ENCODE results near the gene GYG1. TPM values are rescaled to one million over a fixed set of nuclear protein-coding genes. Genes with fewer than 3 reads are reported as not detected.
A peak's percentile ranks its signal among the peaks of the same experiment; 100 is the strongest.

GYG1 gene
- total RNA-seq, 1 experiment from 2014 or later = 18.9 TPM

DNA sequence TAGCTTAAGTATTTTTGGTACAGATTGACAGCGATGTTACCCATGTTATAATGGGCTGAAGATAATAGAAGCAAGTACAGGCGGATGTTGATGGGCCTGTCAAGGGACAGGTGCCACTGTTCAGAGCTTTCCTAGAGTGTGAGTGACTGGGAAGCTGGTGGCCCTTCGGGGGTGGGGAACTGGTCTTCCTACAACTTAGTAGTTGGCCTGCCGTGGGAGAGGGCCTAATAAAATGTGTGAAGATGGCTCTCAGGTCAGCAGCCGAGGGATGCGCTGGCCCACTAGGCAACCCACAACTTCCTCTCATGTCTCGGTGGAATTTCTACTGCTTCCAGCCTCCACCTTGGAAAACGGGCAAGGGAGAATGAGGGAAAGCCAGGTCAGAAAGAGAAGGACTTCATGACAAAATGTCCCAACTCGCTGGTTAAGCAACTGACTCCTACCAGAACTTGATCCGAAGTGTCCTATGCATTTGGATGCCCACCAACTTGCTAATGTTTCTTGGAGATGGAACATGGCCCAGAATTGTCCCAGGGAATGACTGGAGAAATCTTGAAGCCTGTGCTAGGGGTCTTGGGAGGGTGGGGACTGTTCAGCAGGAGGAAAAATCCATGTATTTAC, 1.4 kb downstream of the GYG1 start:
- peak overlapping the region; percentile 90 for H3K9ac ChIP-seq (ENCODE audit: low read length)
- H3K4me2 ChIP-seq (ENCODE audit: low read depth, low read length, poor library complexity, severe bottlenecking) = peak overlapping the region; percentile 96
- H3K79me2 ChIP-seq (ENCODE audit: low read length) = peaks cover 4% of the 10 kb centered on the region
- H3K4me1 ChIP-seq (ENCODE audit: low read length) = peaks cover 18% of the 10 kb centered on the region
- peak overlapping the region; percentile 91 for H3K4me3 ChIP-seq (ENCODE audit: low read length)
- no peak for DNase-seq
- 0 out of 2 replicates have a peak, but pooled peaks cover 2% of the 10 kb centered on the region for H3K27me3 ChIP-seq (ENCODE audit: low read length)
- 0 out of 2 replicates have a peak, but pooled peaks cover 3% of the 10 kb centered on the region for H3K36me3 ChIP-seq (ENCODE audit: insufficient read depth, low read length)
- H3K9me3 ChIP-seq (ENCODE audit: low read length) = no peaks in the 10 kb centered on the region
- H4K20me1 ChIP-seq (ENCODE audit: insufficient read depth, low read depth, low read length) = no peaks in the 10 kb centered on the region
- no peak overlapping the region for H3K27ac ChIP-seq (ENCODE audit: low read length)
- H2AFZ ChIP-seq (ENCODE audit: low read length) = no peak overlapping the region
- no peaks in the 10 kb centered on the region for H3K9me2 ChIP-seq (replicated peaks; ENCODE audit: insufficient read depth, low read length)

DNA sequence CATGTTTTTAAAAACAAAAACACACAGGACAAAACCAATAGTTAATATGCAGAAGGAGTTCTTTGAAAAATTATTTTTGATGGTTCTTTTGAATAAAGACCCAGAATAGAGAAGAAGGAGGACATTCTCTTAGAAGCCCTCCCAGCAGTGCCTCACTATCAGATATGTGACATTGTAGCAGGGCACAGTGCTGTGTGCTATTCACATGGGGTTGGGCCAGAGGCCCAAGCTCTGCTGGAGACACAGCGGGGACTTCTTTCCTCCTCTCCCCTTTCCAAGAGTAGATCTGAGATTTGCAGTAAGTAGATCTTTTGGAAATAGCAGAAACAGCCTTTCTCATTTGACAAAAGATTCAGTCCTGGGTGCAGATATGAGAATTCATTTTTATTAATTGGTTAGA, 6.3 kb downstream of the GYG1 start:
- no peaks in the 10 kb centered on the region for H4K20me1 ChIP-seq (ENCODE audit: insufficient read depth, low read depth, low read length)
- no peak overlapping the region for H3K27ac ChIP-seq (ENCODE audit: low read length)
- H3K4me3 ChIP-seq (ENCODE audit: low read length) = no peak overlapping the region
- no peaks in the 10 kb centered on the region for H3K9me3 ChIP-seq (ENCODE audit: low read length)
- no peak overlapping the region for H3K4me2 ChIP-seq (ENCODE audit: low read depth, low read length, poor library complexity, severe bottlenecking)
- no peak for DNase-seq
- H2AFZ ChIP-seq (ENCODE audit: low read length) = no peak overlapping the region
- no peaks in the 10 kb centered on the region for H3K9me2 ChIP-seq (replicated peaks; ENCODE audit: insufficient read depth, low read length)
- no peaks in the 10 kb centered on the region for H3K27me3 ChIP-seq (ENCODE audit: low read length)
- H3K36me3 ChIP-seq (ENCODE audit: insufficient read depth, low read length) = peaks cover 7% of the 10 kb centered on the region; the same call in 1 of the 2 replicates
- no peak overlapping the region for H3K9ac ChIP-seq (ENCODE audit: low read length)
- peaks cover 1% of the 10 kb centered on the region for H3K4me1 ChIP-seq (ENCODE audit: low read length)
- peaks cover under 1% of the 10 kb centered on the region for H3K79me2 ChIP-seq (ENCODE audit: low read length)

DNA sequence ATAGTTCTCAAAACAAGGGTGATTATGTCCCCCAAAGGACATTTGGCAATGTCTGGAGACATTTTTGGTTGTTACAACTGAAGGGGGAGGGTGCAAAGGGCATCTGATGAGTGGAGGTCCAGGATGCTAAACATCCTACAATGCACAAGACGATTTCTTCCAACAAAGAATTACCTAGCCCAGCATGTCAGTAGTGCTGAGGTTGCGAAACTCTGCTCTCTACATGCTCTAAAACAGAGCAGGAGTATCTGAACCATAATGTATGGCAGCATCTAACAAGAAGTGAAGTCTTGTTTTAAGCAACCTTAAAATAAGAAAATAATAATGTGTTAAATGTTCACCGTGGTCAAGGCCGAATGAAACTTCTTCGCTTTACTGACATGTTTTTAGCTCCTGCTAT, 7.0 kb downstream of the GYG1 start:
- Histone ChIP-seq H3K27ac (ENCODE audit: low read length) (no peak overlapping the region), H3K9ac (ENCODE audit: low read length) (no peak overlapping the region), H3K36me3 (ENCODE audit: insufficient read depth, low read length) (peaks cover 7% of the 10 kb centered on the region; the same call in 1 of the 2 replicates), H3K27me3 (ENCODE audit: low read length) (no peaks in the 10 kb centered on the region), H3K4me1 (ENCODE audit: low read length) (peaks cover 2% of the 10 kb centered on the region), H3K4me2 (ENCODE audit: low read depth, low read length, poor library complexity, severe bottlenecking) (no peak overlapping the region), H2AFZ (ENCODE audit: low read length) (no peak overlapping the region), H3K9me2 (replicated peaks; ENCODE audit: insufficient read depth, low read length) (no peaks in the 10 kb centered on the region), H3K9me3 (ENCODE audit: low read length) (no peaks in the 10 kb centered on the region), H4K20me1 (ENCODE audit: insufficient read depth, low read depth, low read length) (no peaks in the 10 kb centered on the region), H3K79me2 (ENCODE audit: low read length) (no peaks in the 10 kb centered on the region), H3K4me3 (ENCODE audit: low read length) (no peak overlapping the region)
- no peak for DNase-seq

- Histone ChIP-seq H3K79me2 (ENCODE audit: low read length) (no peaks in the 10 kb centered on the region), H4K20me1 (ENCODE audit: insufficient read depth, low read depth, low read length) (peaks cover 4% of the 10 kb centered on the region)
Observed at GRCh38 chr3:148998715-148999423, 7.5 kb downstream of the GYG1 start.

DNA sequence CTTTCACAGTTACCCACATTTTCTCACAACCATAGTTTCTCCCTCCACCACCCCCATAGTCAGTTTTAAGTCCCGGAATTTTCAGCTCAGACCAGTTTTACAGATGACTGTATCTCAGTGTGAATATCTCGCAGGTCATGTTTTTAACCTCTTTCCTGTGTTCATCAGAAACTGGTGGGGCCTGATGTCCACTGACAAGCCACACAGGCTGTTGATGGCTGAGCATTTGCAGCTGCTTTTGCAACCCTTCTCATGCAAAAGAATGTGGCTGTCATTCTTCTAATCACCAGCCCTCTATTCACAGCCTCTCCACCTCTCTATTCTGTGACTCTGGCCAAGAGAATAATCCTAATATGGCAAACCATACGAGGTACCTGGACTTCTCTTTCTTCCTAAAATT, 8.5 kb downstream of the GYG1 start:
- no peaks in the 10 kb centered on the region for H3K9me3 ChIP-seq (ENCODE audit: low read length)
- peaks cover 4% of the 10 kb centered on the region for H4K20me1 ChIP-seq (ENCODE audit: insufficient read depth, low read depth, low read length)
- H3K4me2 ChIP-seq (ENCODE audit: low read depth, low read length, poor library complexity, severe bottlenecking) = no peak overlapping the region
- no peak overlapping the region for H3K9ac ChIP-seq (ENCODE audit: low read length)
- H3K36me3 ChIP-seq (ENCODE audit: insufficient read depth, low read length) = peaks cover 7% of the 10 kb centered on the region; the same call in 1 of the 2 replicates
- no peaks in the 10 kb centered on the region for H3K9me2 ChIP-seq (replicated peaks; ENCODE audit: insufficient read depth, low read length)
- H3K4me3 ChIP-seq (ENCODE audit: low read length) = no peak overlapping the region
- H3K79me2 ChIP-seq (ENCODE audit: low read length) = no peaks in the 10 kb centered on the region
- H3K4me1 ChIP-seq (ENCODE audit: low read length) = peaks cover 17% of the 10 kb centered on the region
- H3K27ac ChIP-seq (ENCODE audit: low read length) = no peak overlapping the region
- DNase-seq = no peak
- H3K27me3 ChIP-seq (ENCODE audit: low read length) = no peaks in the 10 kb centered on the region
- no peak overlapping the region for H2AFZ ChIP-seq (ENCODE audit: low read length)

More at GRCh38 chr3:148998715-148999423, 7.5 kb downstream of the GYG1 start:
- Histone ChIP-seq H3K27me3 (ENCODE audit: low read length) (no peaks in the 10 kb centered on the region), H3K9ac (ENCODE audit: low read length) (no peak overlapping the region), H3K9me2 (replicated peaks; ENCODE audit: insufficient read depth, low read length) (no peaks in the 10 kb centered on the region), H3K4me2 (ENCODE audit: low read depth, low read length, poor library complexity, severe bottlenecking) (no peak overlapping the region), H3K9me3 (ENCODE audit: low read length) (no peaks in the 10 kb centered on the region), H3K4me1 (ENCODE audit: low read length) (peaks cover 8% of the 10 kb centered on the region), H3K36me3 (ENCODE audit: insufficient read depth, low read length) (peaks cover 7% of the 10 kb centered on the region; the same call in 1 of the 2 replicates), H3K4me3 (ENCODE audit: low read length) (no peak overlapping the region), H2AFZ (ENCODE audit: low read length) (no peak overlapping the region), H3K27ac (ENCODE audit: low read length) (no peak overlapping the region)
- DNase-seq = no peak

GRCh38 chr3:149000206-149000745, 8.9 kb downstream of the GYG1 start:
- Histone ChIP-seq H3K4me1 (ENCODE audit: low read length) (peaks cover 17% of the 10 kb centered on the region), H4K20me1 (ENCODE audit: insufficient read depth, low read depth, low read length) (peaks cover 4% of the 10 kb centered on the region), H3K9ac (ENCODE audit: low read length) (no peak overlapping the region), H2AFZ (ENCODE audit: low read length) (no peak overlapping the region), H3K9me3 (ENCODE audit: low read length) (no peaks in the 10 kb centered on the region), H3K4me3 (ENCODE audit: low read length) (no peak overlapping the region), H3K27ac (ENCODE audit: low read length) (no peak overlapping the region), H3K27me3 (ENCODE audit: low read length) (no peaks in the 10 kb centered on the region), H3K36me3 (ENCODE audit: insufficient read depth, low read length) (peaks cover 7% of the 10 kb centered on the region; the same call in 1 of the 2 replicates), H3K79me2 (ENCODE audit: low read length) (no peaks in the 10 kb centered on the region), H3K4me2 (ENCODE audit: low read depth, low read length, poor library complexity, severe bottlenecking) (no peak overlapping the region), H3K9me2 (replicated peaks; ENCODE audit: insufficient read depth, low read length) (no peaks in the 10 kb centered on the region)
- DNase-seq = no peak

- Histone ChIP-seq H3K9me3 (ENCODE audit: low read length) (no peaks in the 10 kb centered on the region), H2AFZ (ENCODE audit: low read length) (no peak overlapping the region), H3K4me2 (ENCODE audit: low read depth, low read length, poor library complexity, severe bottlenecking) (no peak overlapping the region), H3K79me2 (ENCODE audit: low read length) (no peaks in the 10 kb centered on the region), H3K9ac (ENCODE audit: low read length) (no peak overlapping the region), H3K4me3 (ENCODE audit: low read length) (no peak overlapping the region), H3K36me3 (ENCODE audit: insufficient read depth, low read length) (peaks cover 4% of the 10 kb centered on the region; the same call in 1 of the 2 replicates), H3K27me3 (ENCODE audit: low read length) (no peaks in the 10 kb centered on the region), H3K4me1 (ENCODE audit: low read length) (peaks cover 19% of the 10 kb centered on the region), H4K20me1 (ENCODE audit: insufficient read depth, low read depth, low read length) (peaks cover 4% of the 10 kb centered on the region), H3K9me2 (replicated peaks; ENCODE audit: insufficient read depth, low read length) (no peaks in the 10 kb centered on the region), H3K27ac (ENCODE audit: low read length) (no peak overlapping the region)
- DNase-seq = no peak
Observed at GRCh38 chr3:149001727-149002126, 10.4 kb downstream of the GYG1 start.

- Histone ChIP-seq H3K9ac (ENCODE audit: low read length) (no peak overlapping the region), H3K27ac (ENCODE audit: low read length) (no peak overlapping the region), H2AFZ (ENCODE audit: low read length) (no peak overlapping the region), H3K4me2 (ENCODE audit: low read depth, low read length, poor library complexity, severe bottlenecking) (peak overlapping the region; percentile 44), H3K4me3 (ENCODE audit: low read length) (no peak overlapping the region), H3K79me2 (ENCODE audit: low read length) (no peaks in the 10 kb centered on the region), H3K27me3 (ENCODE audit: low read length) (no peaks in the 10 kb centered on the region), H3K9me2 (replicated peaks; ENCODE audit: insufficient read depth, low read length) (no peaks in the 10 kb centered on the region), H3K4me1 (ENCODE audit: low read length) (peaks cover 20% of the 10 kb centered on the region), H3K36me3 (ENCODE audit: insufficient read depth, low read length) (peaks cover 4% of the 10 kb centered on the region; the same call in 1 of the 2 replicates), H3K9me3 (ENCODE audit: low read length) (no peaks in the 10 kb centered on the region), H4K20me1 (ENCODE audit: insufficient read depth, low read depth, low read length) (peaks cover 4% of the 10 kb centered on the region)
- peak; percentile 66 for DNase-seq
Observed at GRCh38 chr3:149003653-149004305, 12.4 kb downstream of the GYG1 start.

Data from Karpas-422 (cell line).